H1 (cell line): ENCODE data around the gene AASDH. TPM values are rescaled to one million over a fixed set of nuclear protein-coding genes. Genes with fewer than 3 reads are reported as not detected.

Experiments
- CTCF ChIA-PET: fragments of 300-600 bp; sonication (Branson Sonifier 250); formaldehyde crosslinking; loops from one replicate; lab custom pipeline; 2021; ENCODE audit not compliant: partially characterized antibody; lab: Charles Lee
- POLR2A ChIA-PET: fragments of 300-600 bp; sonication (Branson Sonifier 250); formaldehyde crosslinking; loops from one replicate; lab custom pipeline; 2021; ENCODE audit warnings: inconsistent platforms; ENCODE audit not compliant: partially characterized antibody; lab: Charles Lee
- DNase-seq, 2 experiments: peaks; one replicate each; pipeline versions ENCODE4 v3.0.0 to v3.0.0-alpha.2; 2010 to 2022; ENCODE audit warnings: low spot score in 2 of 2, low read depth in 1 of 2, mixed read lengths in 1 of 2
- FAIRE-seq: peaks from 2 replicates; lab custom pipeline; 2011; peaks lifted over from hg19 to GRCh38; lab: Jason Lieb, UNC
- H2AFZ ChIP-seq: 2 replicates; pipeline ENCODE4 v1.8.1; 2012; ENCODE audit warnings: low read length, inconsistent platforms
- H2AK5ac ChIP-seq: 2 replicates; pipeline ENCODE4 v1.6.1; 2013; ENCODE audit warnings: low read depth, low read length
- H2BK120ac ChIP-seq: replicated peaks from 2 replicates; pipeline ENCODE3; 2013; ENCODE audit warnings: low read depth, low read length, inconsistent platforms
- H2BK12ac ChIP-seq: 2 replicates; pipeline ENCODE4 v1.6.1; 2013; ENCODE audit warnings: low read depth, low read length
- H2BK15ac ChIP-seq: 2 replicates; pipeline ENCODE4 v1.6.1; 2013; ENCODE audit warnings: low read length
- H2BK20ac ChIP-seq: 2 replicates; pipeline ENCODE4 v1.6.1; 2013; ENCODE audit warnings: low read length
- H2BK5ac ChIP-seq: 2 replicates; pipeline ENCODE4 v1.6.1; 2013; ENCODE audit warnings: low read depth, low read length
- H3K14ac ChIP-seq: 2 replicates; pipeline ENCODE4 v1.6.1; 2013; ENCODE audit warnings: inconsistent platforms; ENCODE audit not compliant: insufficient read length
- H3K18ac ChIP-seq: 2 replicates; pipeline ENCODE4 v1.6.1; 2013; ENCODE audit warnings: low read length; ENCODE audit errors: extremely low read depth
- H3K23ac ChIP-seq: 2 replicates; pipeline ENCODE4 v1.6.1; 2013; ENCODE audit warnings: inconsistent platforms; ENCODE audit not compliant: insufficient read length
- H3K23me2 ChIP-seq: 2 replicates; pipeline ENCODE4 v1.6.1; 2013; ENCODE audit warnings: low read depth, low read length
- H3K27ac ChIP-seq: 2 replicates; pipeline ENCODE4 v1.6.1; 2011; ENCODE audit warnings: low read depth, low read length, inconsistent platforms
- H3K27me3 ChIP-seq, 4 experiments: replicated peaks in 1 of 4; 1 replicate in 1 of 4; 2 replicates in 3 of 4; pipeline versions ENCODE4 v1.6.1 to v1.8.1; 2011 to 2013; ENCODE audit warnings: low read length in 3 of 4, mild to moderate bottlenecking in 3 of 4, inconsistent platforms in 2 of 4, mixed read lengths in 2 of 4, moderate library complexity in 1 of 4; ENCODE audit not compliant: control insufficient read depth in 3 of 4, insufficient read depth in 3 of 4; ENCODE audit errors: extremely low read depth in 1 of 4
- H3K36me3 ChIP-seq, 4 experiments: 2 replicates each; pipeline versions ENCODE4 v1.6.1 to v1.8.1; 2011 to 2013; ENCODE audit warnings: mild to moderate bottlenecking in 4 of 4, low read length in 3 of 4, moderate library complexity in 2 of 4, control low read depth in 1 of 4, inconsistent platforms in 1 of 4; ENCODE audit not compliant: insufficient read depth in 4 of 4, control insufficient read depth in 2 of 4
- H3K4ac ChIP-seq: replicated peaks from 2 replicates; pipeline ENCODE3; 2013; ENCODE audit warnings: low read length, low read depth, mixed read lengths, inconsistent platforms; ENCODE audit not compliant: insufficient read length
- H3K4me1 ChIP-seq, 4 experiments: replicated peaks in 1 of 4; 1 replicate in 1 of 4; 2 replicates in 3 of 4; pipeline versions ENCODE4 v1.6.1 to v1.8.1; 2011 to 2013; ENCODE audit warnings: low read length in 3 of 4, inconsistent platforms in 2 of 4, mixed read lengths in 1 of 4; ENCODE audit not compliant: insufficient read depth in 4 of 4, control insufficient read depth in 3 of 4
- H3K4me2 ChIP-seq, 2 experiments: 2 replicates each; pipeline versions ENCODE4 v1.6.1 to v1.8.1; 2011 to 2013; ENCODE audit warnings: low read depth in 2 of 2, low read length in 2 of 2, control low read depth in 1 of 2, inconsistent platforms in 1 of 2, mild to moderate bottlenecking in 1 of 2; ENCODE audit not compliant: insufficient read depth in 1 of 2
- H3K4me3 ChIP-seq, 4 experiments: fragments of 200-600, 300-600 bp in 1 of 4; sonication (generic), shearing (Covaris generic), sonication (Bioruptor Twin) in 1 of 4; 2 replicates each; pipeline versions ENCODE4 v1.5.1 to v1.8.1; 2011 to 2016; ENCODE audit warnings: low read length in 4 of 4, low read depth in 3 of 4, control low read depth in 2 of 4, inconsistent platforms in 2 of 4, mild to moderate bottlenecking in 2 of 4, mixed read lengths in 1 of 4, moderate library complexity in 1 of 4; ENCODE audit not compliant: insufficient read depth in 2 of 4; ENCODE audit errors: extremely low read depth in 1 of 4
- H3K56ac ChIP-seq: replicated peaks from 2 replicates; pipeline ENCODE3; 2013; ENCODE audit warnings: low read depth, mild to moderate bottlenecking, mixed read lengths, low read length, inconsistent platforms; ENCODE audit not compliant: insufficient read length
- H3K79me1 ChIP-seq: 2 replicates; pipeline ENCODE4 v1.6.1; 2013; ENCODE audit warnings: low read depth, low read length, control low read depth
- H3K79me2 ChIP-seq, 2 experiments: 2 replicates each; pipeline versions ENCODE4 v1.6.1 to v1.8.1; 2012 to 2013; ENCODE audit warnings: low read length in 2 of 2, mild to moderate bottlenecking in 2 of 2, inconsistent platforms in 1 of 2; ENCODE audit not compliant: insufficient read depth in 2 of 2, control insufficient read depth in 1 of 2
- H3K9ac ChIP-seq, 4 experiments: replicated peaks in 1 of 4; 1 replicate in 1 of 4; 2 replicates in 3 of 4; pipeline versions ENCODE4 v1.6.1 to v1.8.1; 2011 to 2013; ENCODE audit warnings: low read depth in 3 of 4, low read length in 3 of 4, control low read depth in 2 of 4, mild to moderate bottlenecking in 2 of 4, moderate library complexity in 2 of 4, inconsistent platforms in 1 of 4; ENCODE audit errors: extremely low read depth in 1 of 4
- H3K9me3 ChIP-seq, 2 experiments: 2 replicates each; pipeline versions ENCODE4 v1.6.1 to v1.8.1; 2012 to 2013; ENCODE audit warnings: mild to moderate bottlenecking in 2 of 2, moderate library complexity in 2 of 2, control low read depth in 1 of 2, inconsistent platforms in 1 of 2, low read depth in 1 of 2, low read length in 1 of 2, mixed read lengths in 1 of 2; ENCODE audit not compliant: insufficient read depth in 2 of 2
- H4K20me1 ChIP-seq, 2 experiments: replicated peaks in 1 of 2; 2 replicates each; pipeline versions ENCODE3 to v1.8.1; 2011 to 2013; ENCODE audit warnings: inconsistent platforms in 2 of 2, low read length in 2 of 2, mild to moderate bottlenecking in 1 of 2; ENCODE audit not compliant: insufficient read depth in 2 of 2, control insufficient read depth in 1 of 2
- H4K5ac ChIP-seq: 2 replicates; pipeline ENCODE4 v1.6.1; 2013; ENCODE audit warnings: low read length, low read depth, mixed read lengths, inconsistent platforms; ENCODE audit not compliant: insufficient read length
- H4K8ac ChIP-seq: 2 replicates; pipeline ENCODE4 v1.8.0; 2013; ENCODE audit warnings: mild to moderate bottlenecking, moderate library complexity, low read length, inconsistent platforms; ENCODE audit not compliant: insufficient read depth; ENCODE audit errors: extremely low read depth
- H4K91ac ChIP-seq: replicated peaks from 2 replicates; pipeline ENCODE3; 2013; ENCODE audit warnings: low read length, mixed read lengths, inconsistent platforms; ENCODE audit not compliant: insufficient read length
- EGR1 ChIP-seq: IDR thresholded peaks from 2 replicates; pipeline ENCODE4 v1.6.1; 2011; ENCODE audit warnings: low read depth, low read length, borderline replicate concordance
- JUND ChIP-seq: IDR thresholded peaks from 2 replicates; pipeline ENCODE4 v1.6.1; 2011; ENCODE audit warnings: mild to moderate bottlenecking, improper control_type of control experiment, low read length
- SUZ12 ChIP-seq: fragments of 200-600 bp; sonication (generic); IDR thresholded peaks from 2 replicates; pipeline ENCODE4 v1.6.1; 2012; ENCODE audit warnings: mild to moderate bottlenecking, inconsistent platforms, low read length, moderate library complexity, mixed read lengths
- TEAD4 ChIP-seq: IDR thresholded peaks from 2 replicates; pipeline ENCODE4 v1.6.1; 2012; ENCODE audit warnings: low read depth, low read length, inconsistent platforms, mixed read lengths
- WGBS, 2 experiments: shearing (Covaris generic) in 1 of 2; methylation state at CpG; one replicate each; pipeline versions ENCODE4 v1.1.6 to v1.1.7; 2013 to 2015; ENCODE audit warnings: low lambda C conversion rate in 2 of 2, mixed read lengths in 2 of 2, inconsistent platforms in 1 of 2, low coverage in 1 of 2, missing lambda C conversion rate in 1 of 2; ENCODE audit not compliant: insufficient replicate concordance in 2 of 2, insufficient coverage in 1 of 2, insufficient read length in 1 of 2; ENCODE audit errors: extremely low coverage in 1 of 2, missing lambda C conversion rate in 1 of 2; 5-methylcytosine and 5-hydroxymethylcytosine counted together
- polyA plus RNA-seq, 7 experiments: library from polyadenylated mRNA; depleted of rRNA in 3 of 7; stranded (reverse) in 5 of 7; unstranded in 2 of 7; fragments of >200 nt in 5 of 7; fragments of 200-250 nt in 2 of 7; gene quantifications; 1 replicate in 5 of 7; 2 replicates in 1 of 7; 4 replicates in 1 of 7; pipeline versions ENCODE4 v1.2.1 to v1.2.3, GENCODE V29; 2011 to 2013; ENCODE audit warnings: missing spikeins in 2 of 7, mixed read lengths in 2 of 7
- total RNA-seq: library from RNA; stranded (reverse); fragmentation: NEBNext Ultra II Directional; extraction: Animal tissue kit (Norgen Biotek cat#: 25700); gene quantifications from 2 replicates; pipeline ENCODE4 v1.2.1, GENCODE V29; 2021

AASDH gene
- total and polyA plus RNA-seq, 2 of the 8 experiments (the other 6 are each of a cell fraction or from before 2014, with no cell fraction given) = 8.0 to 10.9 TPM

GRCh38 chr4:56296526-56296925, 90.8 kb downstream of the AASDH start:
- Histone ChIP-seq H2BK12ac (no peak overlapping the region), H3K14ac (no peak overlapping the region), H4K8ac (no peak overlapping the region), H3K23me2 (no peaks in the 10 kb centered on the region), H3K4me3 (no peak overlapping the region), H3K23ac (no peak overlapping the region), H2BK5ac (no peak overlapping the region), H3K9ac (no peak overlapping the region), H3K79me1 (no peaks in the 10 kb centered on the region), H4K20me1 (no peaks in the 10 kb centered on the region), H2AFZ (no peak overlapping the region), H3K18ac (no peak overlapping the region), H3K79me2 (no peaks in the 10 kb centered on the region), H3K4ac (no peak overlapping the region), H2BK20ac (no peak overlapping the region), H2BK15ac (no peak overlapping the region), H3K4me2 (no peak overlapping the region), H3K27me3 (no peaks in the 10 kb centered on the region), H3K4me1 (peaks cover 0 to 2% (median 0%) of the 10 kb centered on the region in 4 experiments; a peak in 2 of 7 replicates), H3K36me3 (peaks cover 0 to 3% (median 0%) of the 10 kb centered on the region in 4 experiments; a peak in 1 of 8 replicates), H3K56ac (no peak overlapping the region), H3K27ac (no peak overlapping the region), H4K5ac (no peak overlapping the region), H4K91ac (no peak overlapping the region), H2AK5ac (no peak overlapping the region), H3K9me3 (peaks cover 0 to 4% of the 10 kb centered on the region in 2 experiments; a peak in 1 of 4 replicates), H2BK120ac (no peak overlapping the region)
- DNase-seq (no peak), FAIRE-seq (no peak)
- TF ChIP-seq TEAD4 (no peak), JUND (no peak), SUZ12 (no peak), EGR1 (no peak)
- CTCF ChIA-PET = no interaction called here
- POLR2A ChIA-PET = no interaction called here
- WGBS, 2 experiments = 68% methylated on average over 3 of the region's 3 CpGs; no CpG with 5 or more reads in 1 of the 2 experiments
